GM18505 (cell line): ENCODE results near the gene FAM219A.
A peak's percentile ranks its signal among the peaks of the same experiment; 100 is the strongest.

Experiments used
- ATAC-seq: cut with Tn5 transposase; IDR thresholded peaks from one replicate; pipeline ENCODE4 v1.9.1; 2021; ENCODE audit not compliant: unreplicated experiment
- POLR2A ChIP-seq: IDR thresholded peaks from 4 replicates; pipeline ENCODE4 v1.6.1; 2011; ENCODE audit warnings: borderline replicate concordance; ENCODE audit not compliant: insufficient read depth, insufficient read length; ENCODE audit errors: extremely low read depth

The FAM219A gene

GRCh38 chr9:34378376-34379060 lies 79.9 kb downstream of the FAM219A start:
- no peak for TF ChIP-seq POLR2A

GRCh38 chr9:34377404-34377746 lies 81.0 kb downstream of the FAM219A start:
- ATAC-seq: no peak

More at GRCh38 chr9:34378376-34379060, 79.9 kb downstream of the FAM219A start:
- no peak for ATAC-seq

GRCh38 chr9:34376596-34377403 lies 81.6 kb downstream of the FAM219A start, which contains the start of gene MYORG:
Gene MYORG (minus strand): TSS chr9:34376898. CDS start chr9:34372943, 3,955 bp downstream.
- peak; percentile 82 for ATAC-seq
- TF ChIP-seq POLR2A: no peak

More at GRCh38 chr9:34377404-34377746, 81.0 kb downstream of the FAM219A start:
- TF ChIP-seq POLR2A: no peak

- TF ChIP-seq POLR2A: no peak
- no peak for ATAC-seq
Measured at GRCh38 chr9:34375901-34376595, 82.3 kb downstream of the FAM219A start.

- TF ChIP-seq POLR2A: no peak
- ATAC-seq: no peak
Measured at GRCh38 chr9:34374905-34375552, 83.3 kb downstream of the FAM219A start.

- TF ChIP-seq POLR2A: no peak
- no peak for ATAC-seq
Measured at GRCh38 chr9:34374339-34374738, 84.0 kb downstream of the FAM219A start.

GRCh38 chr9:34373749-34374148 lies 84.6 kb downstream of the FAM219A start:
- ATAC-seq: no peak
- TF ChIP-seq POLR2A: no peak

- no peak for ATAC-seq
- no peak for TF ChIP-seq POLR2A
Measured at GRCh38 chr9:34372467-34373011, 85.8 kb downstream of the FAM219A start.

- no peak for ATAC-seq
- TF ChIP-seq POLR2A: no peak
Measured at GRCh38 chr9:34371886-34372466, 86.4 kb downstream of the FAM219A start.

GRCh38 chr9:34370970-34371880 lies 87.1 kb downstream of the FAM219A start:
- no peak for TF ChIP-seq POLR2A
- no peak for ATAC-seq

- TF ChIP-seq POLR2A: no peak
- ATAC-seq: no peak
Measured at GRCh38 chr9:34370335-34370969, 87.9 kb downstream of the FAM219A start.
